B cell (primary cell): ENCODE results near the gene CRLF2. TPM values are rescaled to one million over a fixed set of nuclear protein-coding genes. Genes with fewer than 3 reads are reported as not detected.

Experiments used
- ATAC-seq: fragments of 200-7000 bp; cut with Tn5 transposase; one replicate; pipeline ENCODE4 v1.10.0; 2021; ENCODE audit warnings: low read depth, mild to moderate bottlenecking, moderate number of reproducible peaks, moderate library complexity
- CTCF ChIA-PET: fragments of 350-600 bp; sonication (Branson Sonifier 250); formaldehyde crosslinking; loops from one replicate; lab custom pipeline; 2021; ENCODE audit warnings: antibody characterized with exemption, inconsistent platforms; lab: Charles Lee
- POLR2A ChIA-PET: fragments of 350-600 bp; sonication (Branson Sonifier 250); formaldehyde crosslinking; loops from one replicate; lab custom pipeline; 2021; ENCODE audit warnings: antibody characterized with exemption; lab: Charles Lee
- DNase-seq: peaks from one replicate; pipeline ENCODE4 v3.0.0; 2013
- H2AFZ ChIP-seq: 2 replicates; pipeline ENCODE4 v1.6.1; 2012; ENCODE audit warnings: mild to moderate bottlenecking, low read depth, low read length; ENCODE audit not compliant: insufficient read depth, poor library complexity, severe bottlenecking
- H3K27ac ChIP-seq, 2 donors: 1 replicate in 1 of 2; 2 replicates in 1 of 2; pipeline ENCODE4 v1.5.1; 2012 to 2013; ENCODE audit warnings: low read length in 2 of 2, mild to moderate bottlenecking in 2 of 2, moderate library complexity in 1 of 2
- H3K27me3 ChIP-seq, 4 experiments: fragments of 200-600 bp in 1 of 4; sonication (generic) in 1 of 4; replicated peaks in 1 of 4; 1 replicate in 2 of 4; 2 replicates in 2 of 4; pipeline versions ENCODE4 v1.6.1 to v1.7.0; 2013 to 2016; ENCODE audit warnings: low read length in 3 of 4, mild to moderate bottlenecking in 2 of 4, mixed read lengths in 1 of 4, moderate library complexity in 1 of 4; ENCODE audit not compliant: insufficient read depth in 4 of 4, control insufficient read depth in 3 of 4; ENCODE audit errors: control extremely low read depth in 1 of 4
- H3K36me3 ChIP-seq, 2 experiments: replicated peaks in 1 of 2; 1 replicate in 1 of 2; 2 replicates in 1 of 2; pipeline versions ENCODE4 v1.6.1 to v1.7.1; 2013; ENCODE audit warnings: low read length in 1 of 2; ENCODE audit not compliant: insufficient read depth in 2 of 2, control insufficient read depth in 1 of 2; ENCODE audit errors: control extremely low read depth in 1 of 2, extremely low read depth in 1 of 2
- H3K4me1 ChIP-seq, 2 donors: fragments of 200-600 bp in 1 of 2; sonication (generic) in 1 of 2; 1 replicate in 1 of 2; 2 replicates in 1 of 2; pipeline versions ENCODE4 v1.5.1 to v1.6.1; 2013 to 2017; ENCODE audit warnings: low read length in 2 of 2; ENCODE audit not compliant: control insufficient read depth in 2 of 2, insufficient read depth in 2 of 2
- H3K4me2 ChIP-seq: replicated peaks from 2 replicates; pipeline ENCODE3; 2012; ENCODE audit warnings: mild to moderate bottlenecking, low read depth, low read length; ENCODE audit not compliant: poor library complexity, severe bottlenecking
- H3K4me3 ChIP-seq, 5 experiments: fragments of 200-600 bp in 1 of 5; sonication (generic) in 1 of 5; 1 replicate in 3 of 5; 2 replicates in 2 of 5; pipeline versions ENCODE4 v1.5.1 to v1.7.0; 2011 to 2016; ENCODE audit warnings: low read length in 4 of 5, mild to moderate bottlenecking in 4 of 5, low read depth in 2 of 5, control low read depth in 1 of 5, moderate library complexity in 1 of 5; ENCODE audit not compliant: insufficient read depth in 1 of 5; ENCODE audit errors: control extremely low read depth in 1 of 5, extremely low read depth in 1 of 5
- H3K79me2 ChIP-seq: fragments of 200-600 bp; sonication (generic); one replicate; pipeline ENCODE4 v1.6.0; 2016; ENCODE audit warnings: low read length; ENCODE audit not compliant: control insufficient read depth, insufficient read depth
- H3K9ac ChIP-seq: fragments of 200-600 bp; sonication (generic); 2 replicates; pipeline ENCODE4 v1.6.1; 2017; ENCODE audit warnings: mild to moderate bottlenecking, low read length, moderate library complexity
- H3K9me3 ChIP-seq, 3 donors: one replicate each; pipeline versions ENCODE4 v1.6.1 to v1.7.1; 2013; ENCODE audit warnings: low read length in 2 of 3; ENCODE audit not compliant: control insufficient read depth in 2 of 3, insufficient read depth in 1 of 3; ENCODE audit errors: control extremely low read depth in 1 of 3
- H4K20me1 ChIP-seq: 2 replicates; pipeline ENCODE4 v1.6.0; 2012; ENCODE audit warnings: mild to moderate bottlenecking, low read length; ENCODE audit not compliant: insufficient read depth, control insufficient read depth, poor library complexity, severe bottlenecking
- H3K27ac Mint-ChIP-seq: one replicate; pipeline ENCODE4 v1.8.0; 2021; ENCODE audit warnings: mixed read lengths
- H3K27me3 Mint-ChIP-seq: one replicate; pipeline ENCODE4 v1.8.0; 2021; ENCODE audit warnings: mixed read lengths
- H3K4me1 Mint-ChIP-seq: one replicate; pipeline ENCODE4 v1.8.0; 2021; ENCODE audit warnings: mixed read lengths
- H3K4me3 Mint-ChIP-seq: one replicate; pipeline ENCODE4 v1.8.0; 2021; ENCODE audit warnings: mixed read lengths
- H3K9me3 Mint-ChIP-seq: one replicate; pipeline ENCODE4 v1.8.0; 2022; ENCODE audit warnings: mixed read lengths; ENCODE audit not compliant: insufficient read depth
- EZH2 ChIP-seq: IDR thresholded peaks from 2 replicates; pipeline ENCODE4 v1.6.1; 2012; ENCODE audit warnings: borderline replicate concordance, low read depth, mild to moderate bottlenecking, moderate library complexity, low read length; ENCODE audit not compliant: insufficient read depth, poor library complexity, severe bottlenecking
- WGBS: methylation state at CpG from one replicate; pipeline ENCODE4 v1.1.5; 2013; ENCODE audit warnings: missing lambda C conversion rate; ENCODE audit not compliant: insufficient coverage; 5-methylcytosine and 5-hydroxymethylcytosine counted together
- intact Hi-C: fragments of 100-400 bp; cut with micrococcal nuclease; formaldehyde crosslinking; loops from one replicate; pipeline ENCODE4 v1.10.0; 2022
- polyA plus RNA-seq: library from polyadenylated mRNA; depleted of rRNA; stranded (reverse); fragments of >200 nt; gene quantifications from 2 replicates; pipeline ENCODE4 v1.2.3, GENCODE V29; 2012
- total RNA-seq, 2 donors: library from RNA; stranded (reverse); fragments of 120-200 nt in 1 of 2; gene quantifications; 1 replicate in 1 of 2; 2 replicates in 1 of 2; pipeline versions ENCODE4 v1.2.3 to v1.2.4, GENCODE V29; 2013 to 2022
- TF ChIP-seq, protein P1 (sequence below): fragments of 200-600 bp; IDR thresholded peaks from one replicate; pipeline ENCODE4 v1.8.0; 2022; ENCODE audit warnings: antibody characterized with exemption, mild to moderate bottlenecking

Gene CRLF2
- total and polyA plus RNA-seq, 2 donors (not counting 1 experiment from before 2014, with no cell fraction given): not detected

DNA sequence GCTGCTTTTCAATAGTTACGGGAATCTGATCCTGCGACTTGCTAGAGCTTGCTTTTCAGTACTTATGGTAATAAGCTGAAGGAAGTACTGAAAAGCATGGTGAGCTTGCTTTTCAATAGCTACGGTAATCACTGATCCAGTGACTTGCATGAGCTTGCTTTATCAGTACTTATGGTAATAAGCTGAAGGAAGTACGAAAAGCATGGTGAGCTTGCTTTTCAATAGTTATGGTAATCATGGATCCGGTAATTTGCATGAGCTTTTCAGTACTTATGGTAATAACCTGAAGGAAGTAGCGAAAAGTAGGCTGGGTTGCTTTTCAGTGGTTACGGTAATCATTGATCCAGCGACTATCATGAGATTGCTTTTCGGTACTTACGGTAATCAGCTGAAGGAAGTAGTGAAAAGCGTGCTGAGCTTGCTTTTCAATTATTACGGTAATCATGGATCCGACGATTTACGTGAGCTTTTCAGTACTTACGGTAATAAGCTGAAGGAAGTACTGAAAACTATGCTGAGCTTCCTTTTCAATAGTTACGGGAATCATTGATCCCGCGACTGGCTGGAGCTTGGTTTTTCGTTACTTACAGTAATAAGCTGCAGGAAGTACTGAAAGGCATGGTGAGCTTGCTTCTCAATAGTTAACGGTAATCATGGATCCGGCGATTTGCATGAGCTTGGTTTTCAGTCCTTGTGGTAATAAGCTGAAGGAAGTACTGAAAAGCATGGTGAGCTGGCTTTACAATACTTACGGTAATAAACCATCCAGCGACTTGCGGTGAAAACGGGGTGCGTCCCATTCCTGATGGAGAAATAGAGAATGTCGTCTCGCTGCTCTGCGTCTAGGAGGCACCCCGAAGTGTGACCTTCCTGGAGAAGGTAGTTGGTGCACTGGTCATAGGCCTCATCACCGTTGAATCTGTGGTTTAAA lies 6.5 kb downstream of the CRLF2 start:
- Mint-ChIP-seq H3K27me3 (peaks cover 11% of the 10 kb centered on the region), H3K4me1 (peaks cover 16% of the 10 kb centered on the region), H3K27ac (no peak overlapping the region), H3K9me3 (no peaks in the 10 kb centered on the region), H3K4me3 (peak overlapping the region; percentile 79)
- Histone ChIP-seq H3K9me3 (peaks cover 0 to 6% (median 0%) of the 10 kb centered on the region in 3 donors), H3K9ac (peak overlapping the region; percentile 54), H3K36me3 (no peaks in the 10 kb centered on the region), H2AFZ (peak overlapping the region; percentile 53), H3K79me2 (no peaks in the 10 kb centered on the region), H3K4me2 (peak overlapping the region; percentile 69), H3K27ac (no peak overlapping the region), H3K27me3 (no peaks in the 10 kb centered on the region), H3K4me1 (peaks cover 13 to 17% of the 10 kb centered on the region in 2 donors), H3K4me3 (peak overlapping the region; percentile 50 to 95 (median 67)), H4K20me1 (no peaks in the 10 kb centered on the region)
- DNase-seq (peak; percentile 87), ATAC-seq (peak; percentile 54)
- TF ChIP-seq EZH2: no peak
- POLR2A ChIA-PET: no interaction called here
- CTCF ChIA-PET: no interaction called here
- intact Hi-C loops: loop anchor here (2.0 kb wide), 1 partner anchor 41 kb away; no protein-coding TSS in a partner anchor
- 3% methylated on average over 27 of the region's 33 CpGs for WGBS

DNA sequence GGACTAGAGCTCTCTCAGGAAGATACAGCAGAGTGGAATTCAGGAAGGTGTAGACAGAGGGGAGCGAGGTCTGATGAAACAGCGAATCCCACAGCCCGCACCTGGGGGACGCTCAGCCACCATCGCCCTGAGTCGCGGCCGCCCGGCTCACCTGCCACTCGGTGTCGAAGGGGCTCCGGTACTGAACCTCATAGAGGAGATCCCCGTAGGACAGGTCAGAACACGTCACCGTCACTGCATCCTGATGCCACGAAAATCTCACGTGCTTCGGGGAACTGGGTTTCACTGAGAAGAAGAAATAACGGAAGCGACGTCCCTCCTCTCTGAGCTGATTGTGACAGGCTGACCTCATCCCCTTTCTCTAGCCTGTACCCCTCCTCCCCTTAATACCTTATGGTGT lies 10.2 kb downstream of the CRLF2 start:
- 97% methylated on average over 18 of the region's 21 CpGs for WGBS
- Histone ChIP-seq H3K4me3 (no peak overlapping the region), H3K9ac (no peak overlapping the region), H2AFZ (no peak overlapping the region), H4K20me1 (no peaks in the 10 kb centered on the region), H3K4me2 (no peak overlapping the region), H3K27me3 (no peaks in the 10 kb centered on the region), H3K36me3 (no peaks in the 10 kb centered on the region), H3K9me3 (peaks cover 0 to 6% (median 0%) of the 10 kb centered on the region in 3 donors), H3K79me2 (no peaks in the 10 kb centered on the region), H3K27ac (no peak overlapping the region), H3K4me1 (peaks cover 13 to 17% of the 10 kb centered on the region in 2 donors)
- POLR2A ChIA-PET: no interaction called here
- ATAC-seq (no peak), DNase-seq (no peak)
- CTCF ChIA-PET: no interaction called here
- no peak for TF ChIP-seq EZH2
- TF ChIP-seq, protein P1, sequence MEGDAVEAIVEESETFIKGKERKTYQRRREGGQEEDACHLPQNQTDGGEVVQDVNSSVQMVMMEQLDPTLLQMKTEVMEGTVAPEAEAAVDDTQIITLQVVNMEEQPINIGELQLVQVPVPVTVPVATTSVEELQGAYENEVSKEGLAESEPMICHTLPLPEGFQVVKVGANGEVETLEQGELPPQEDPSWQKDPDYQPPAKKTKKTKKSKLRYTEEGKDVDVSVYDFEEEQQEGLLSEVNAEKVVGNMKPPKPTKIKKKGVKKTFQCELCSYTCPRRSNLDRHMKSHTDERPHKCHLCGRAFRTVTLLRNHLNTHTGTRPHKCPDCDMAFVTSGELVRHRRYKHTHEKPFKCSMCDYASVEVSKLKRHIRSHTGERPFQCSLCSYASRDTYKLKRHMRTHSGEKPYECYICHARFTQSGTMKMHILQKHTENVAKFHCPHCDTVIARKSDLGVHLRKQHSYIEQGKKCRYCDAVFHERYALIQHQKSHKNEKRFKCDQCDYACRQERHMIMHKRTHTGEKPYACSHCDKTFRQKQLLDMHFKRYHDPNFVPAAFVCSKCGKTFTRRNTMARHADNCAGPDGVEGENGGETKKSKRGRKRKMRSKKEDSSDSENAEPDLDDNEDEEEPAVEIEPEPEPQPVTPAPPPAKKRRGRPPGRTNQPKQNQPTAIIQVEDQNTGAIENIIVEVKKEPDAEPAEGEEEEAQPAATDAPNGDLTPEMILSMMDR: no peak
- H3K4me3 Mint-ChIP-seq: no peak overlapping the region
- no peak overlapping the region for H3K27ac Mint-ChIP-seq
- intact Hi-C loops: no loop called here
- no peaks in the 10 kb centered on the region for H3K9me3 Mint-ChIP-seq
- peaks cover 7% of the 10 kb centered on the region for H3K27me3 Mint-ChIP-seq
- H3K4me1 Mint-ChIP-seq: peaks cover 12% of the 10 kb centered on the region
